Stimulated activated CD4-positive, alpha-beta T cell treated with anti-CD3 and anti-CD28 coated beads, Interleukin-15, amount 100 ng/mL, for 48 hours (primary cell): ENCODE results near the gene PSMB7.

ENCODE experiments used
- DNase-seq, 2 donors: peaks; one replicate each; pipeline ENCODE4 v3.0.0-alpha.2; 2020; ENCODE audit warnings: low read depth in 2 of 2

PSMB7 gene

DNA sequence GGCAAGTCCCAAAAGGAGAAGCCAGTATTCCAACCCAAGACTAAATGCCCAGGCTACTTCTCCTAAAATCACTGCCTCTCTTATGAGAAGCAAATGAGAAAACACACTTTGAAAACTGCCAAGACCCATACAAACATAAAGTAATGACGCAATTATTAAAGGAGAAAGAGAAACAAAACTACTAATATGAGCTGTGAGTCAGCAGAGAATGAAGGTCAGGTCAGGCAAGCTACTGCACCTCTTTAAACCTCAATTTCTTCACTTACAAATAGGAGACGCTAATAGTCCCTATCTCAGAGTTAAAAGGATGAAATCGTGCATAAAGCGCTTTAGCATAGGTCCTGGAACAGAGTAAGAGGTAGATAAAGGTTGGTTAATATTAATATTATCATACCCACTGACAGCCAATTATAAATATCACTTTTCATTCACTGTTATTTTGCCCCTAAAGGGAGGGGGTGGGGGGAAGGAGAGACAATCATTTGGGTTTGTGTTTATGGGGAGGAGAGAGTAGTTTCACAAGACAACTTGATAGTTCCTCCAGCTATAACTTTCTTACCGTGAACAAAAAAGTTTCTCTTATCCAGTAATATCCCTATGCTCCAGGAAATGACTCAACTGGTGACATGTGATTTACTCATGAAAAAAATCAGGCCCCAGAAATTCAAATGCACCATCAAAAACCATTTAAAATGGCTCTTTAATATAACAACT lies 3.6 kb downstream of the PSMB7 start:
- no peak for DNase-seq

DNA sequence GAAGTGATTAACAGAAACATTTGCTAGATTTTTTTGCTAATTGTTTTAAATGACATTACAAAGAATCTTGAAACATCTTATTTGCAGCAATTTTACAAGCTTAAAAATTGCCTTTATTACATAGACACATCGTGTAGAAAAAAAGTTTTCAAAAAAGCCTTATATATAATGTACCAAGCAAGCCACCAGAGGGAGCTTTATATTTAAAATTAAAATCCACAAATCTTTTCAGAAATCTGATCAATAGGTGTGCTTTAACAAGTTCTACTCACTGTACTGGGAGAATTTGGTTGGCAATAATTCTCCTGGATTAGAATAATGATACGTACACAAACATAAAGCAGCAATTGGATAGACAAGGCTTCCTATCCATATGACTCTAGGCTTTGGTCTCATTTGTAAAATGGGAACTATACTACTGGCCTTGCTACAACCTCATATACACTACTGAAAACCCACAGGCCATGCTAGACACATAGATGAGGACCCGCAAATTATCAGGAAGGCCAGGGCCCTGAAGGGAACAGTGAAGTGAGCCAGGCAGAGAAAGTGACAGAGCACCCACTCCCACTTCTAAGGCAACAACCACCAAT lies 4.8 kb downstream of the PSMB7 start:
- DNase-seq, result no peak

DNA sequence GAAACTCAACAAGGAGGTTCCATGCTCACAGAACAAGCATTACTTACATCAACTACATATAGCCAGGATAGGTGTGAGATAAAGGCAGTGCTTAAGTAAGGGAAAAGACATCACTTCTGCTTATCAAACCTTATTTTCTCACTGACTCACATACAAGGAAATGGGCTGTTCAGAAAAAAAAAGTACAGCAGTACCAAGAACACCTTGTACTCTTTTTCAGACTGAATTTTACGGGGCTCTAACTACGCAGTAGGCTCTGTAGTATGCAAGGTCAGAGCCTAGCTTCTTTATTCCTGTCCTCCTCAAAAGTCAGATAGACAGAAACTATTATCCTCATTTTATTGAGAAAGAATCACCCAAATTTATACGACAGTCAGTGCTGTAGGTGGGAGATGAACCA lies 5.8 kb downstream of the PSMB7 start:
- no peak for DNase-seq

DNA sequence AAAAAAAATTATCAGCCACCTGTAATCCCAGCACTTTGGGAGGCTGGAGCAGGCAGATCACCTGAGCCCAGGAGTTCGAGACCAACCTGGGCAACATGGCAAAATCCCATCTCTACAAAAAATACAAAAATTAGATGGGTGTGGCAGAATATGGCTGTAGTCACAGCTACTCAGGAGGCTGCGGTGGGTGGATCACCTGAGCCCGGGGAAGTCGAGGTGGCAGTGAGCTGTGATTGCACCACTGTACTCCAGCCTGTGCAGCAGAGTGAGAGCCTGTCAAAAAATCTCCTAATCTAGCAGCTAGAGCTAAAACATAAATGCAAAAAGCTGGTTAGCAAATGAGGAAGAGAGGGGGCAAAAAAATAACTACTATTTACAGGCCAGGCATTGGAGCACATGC lies 12.0 kb downstream of the PSMB7 start:
- no peak for DNase-seq

DNA sequence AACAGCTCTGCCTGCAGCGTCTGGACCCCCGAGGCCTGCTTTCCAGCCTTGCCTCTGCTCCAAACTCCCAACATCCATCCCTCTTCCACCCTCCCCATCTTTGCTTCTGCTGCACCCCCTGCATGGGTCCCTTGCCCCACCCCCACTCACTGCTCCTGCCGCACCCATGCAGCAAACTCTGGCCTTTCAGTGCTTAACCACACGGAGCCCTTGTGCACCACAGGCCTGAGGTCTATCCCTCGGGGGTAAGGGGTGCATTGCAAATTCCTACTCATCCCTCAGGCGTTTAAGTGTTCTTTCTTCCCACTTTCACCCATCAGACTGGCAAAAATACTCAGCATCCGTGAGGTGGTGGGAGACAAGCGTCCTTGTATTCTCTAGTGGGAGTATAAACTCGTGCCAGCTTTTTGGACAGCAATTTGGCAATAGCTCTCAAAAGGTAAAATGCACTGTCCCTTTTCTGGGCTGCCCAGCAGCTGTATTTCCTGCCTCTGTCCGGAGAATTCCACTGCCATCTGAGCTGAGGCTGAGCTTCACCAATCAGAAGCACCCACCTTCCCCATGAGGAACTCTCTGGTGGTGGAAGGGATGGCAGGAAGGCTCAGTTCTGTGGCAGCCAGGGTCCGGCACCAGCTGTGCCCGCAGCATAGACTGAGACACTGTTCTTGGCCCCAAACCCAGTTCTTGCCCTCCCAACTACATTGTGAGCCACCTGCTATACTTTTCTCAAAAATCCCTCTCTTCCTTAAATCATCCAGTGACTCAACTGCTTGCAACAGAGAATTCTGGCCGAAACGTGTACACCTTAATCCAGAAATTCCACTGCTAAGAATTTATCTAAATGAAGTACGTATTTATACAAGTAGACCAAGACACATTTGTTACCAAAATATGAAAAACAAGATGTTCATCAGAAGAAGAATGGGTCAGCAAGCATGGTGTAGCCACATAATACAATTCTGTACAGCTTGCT lies 15.0 kb downstream of the PSMB7 start:
- DNase-seq, result no peak

DNA sequence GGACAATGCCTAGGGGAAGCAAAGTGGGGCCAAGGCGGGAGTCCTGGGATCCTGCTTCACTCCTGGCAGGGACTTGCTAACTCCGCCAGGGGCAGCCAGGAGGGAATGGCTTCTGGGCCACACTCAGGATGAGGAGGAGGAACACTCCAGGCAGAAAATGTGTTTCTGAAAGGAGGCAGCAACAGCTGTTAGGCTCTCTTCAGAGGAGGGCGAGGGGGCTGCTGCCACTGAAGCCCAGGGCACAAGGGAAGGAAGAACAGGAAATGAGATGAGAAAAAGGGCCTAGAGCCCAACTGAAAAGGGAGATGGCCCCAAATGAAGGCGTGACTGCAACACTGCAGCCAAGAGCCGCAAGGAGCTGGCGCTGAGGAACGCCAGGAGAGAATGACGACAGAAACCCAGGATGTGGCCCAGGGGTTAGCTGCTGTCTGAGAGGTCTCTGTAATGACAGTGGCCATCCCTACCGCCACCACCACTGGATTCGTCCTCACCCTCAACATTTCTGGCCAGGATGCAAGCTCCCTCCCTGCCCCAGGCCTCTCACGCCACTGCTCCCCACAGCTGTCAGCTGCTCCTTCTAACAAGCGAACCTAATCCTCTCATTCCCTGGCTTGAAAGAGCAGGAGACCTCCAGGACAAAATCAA lies 15.8 kb downstream of the PSMB7 start:
- no peak for DNase-seq

DNA sequence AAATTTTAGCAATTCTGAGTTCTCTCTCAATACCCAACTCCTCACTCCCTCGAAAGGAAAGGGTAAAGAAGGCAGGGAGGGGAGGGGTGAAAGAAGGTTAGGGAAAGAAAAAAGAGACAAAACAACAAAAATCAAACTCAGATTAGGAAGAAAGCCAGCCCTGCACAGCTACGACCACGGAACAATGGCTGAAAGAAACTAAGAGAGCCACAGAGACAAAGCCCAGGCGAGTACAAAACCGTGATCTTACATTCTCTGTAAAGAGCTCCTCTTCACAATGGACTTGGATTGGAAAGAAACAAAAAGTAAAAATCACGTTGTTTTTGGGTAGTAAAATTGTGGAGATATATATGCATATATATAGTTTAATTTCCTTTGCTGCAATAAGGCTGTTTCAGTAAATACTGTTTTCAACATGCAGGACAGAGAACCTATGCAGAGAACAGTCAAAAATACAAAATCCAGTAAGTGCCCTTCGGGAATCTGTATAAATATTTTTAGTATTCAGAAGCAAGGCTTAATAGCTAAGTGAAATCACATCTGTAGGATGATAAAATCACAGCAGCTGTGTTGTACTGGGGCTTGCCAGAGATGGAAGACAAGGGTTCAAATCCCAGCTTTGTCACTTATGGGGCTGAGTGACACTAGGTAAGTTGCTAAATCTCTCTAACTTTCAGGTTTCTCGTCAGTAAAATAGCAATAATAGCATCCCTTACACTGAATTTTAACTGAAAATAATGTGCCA lies 16.9 kb downstream of the PSMB7 start:
- no peak for DNase-seq

DNA sequence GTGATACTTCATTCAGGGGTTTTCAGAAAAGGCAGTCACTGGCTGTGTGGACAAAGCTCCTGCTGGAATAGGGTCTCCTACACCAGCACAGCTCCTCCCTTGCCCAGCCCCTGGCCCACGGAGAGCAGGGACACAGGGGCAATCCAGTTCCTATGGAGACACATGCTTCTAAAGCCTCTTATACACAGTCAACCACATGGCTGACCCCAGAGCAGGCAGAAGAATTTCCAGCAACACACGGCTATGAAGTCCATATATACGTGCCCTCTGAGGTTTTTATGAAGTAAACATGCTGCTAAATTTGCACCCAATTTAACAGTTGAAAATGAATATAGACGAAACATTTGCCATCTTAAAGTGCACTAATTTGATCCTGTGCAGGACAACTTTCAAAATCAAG lies 19.4 kb downstream of the PSMB7 start:
- DNase-seq, result no peak

DNA sequence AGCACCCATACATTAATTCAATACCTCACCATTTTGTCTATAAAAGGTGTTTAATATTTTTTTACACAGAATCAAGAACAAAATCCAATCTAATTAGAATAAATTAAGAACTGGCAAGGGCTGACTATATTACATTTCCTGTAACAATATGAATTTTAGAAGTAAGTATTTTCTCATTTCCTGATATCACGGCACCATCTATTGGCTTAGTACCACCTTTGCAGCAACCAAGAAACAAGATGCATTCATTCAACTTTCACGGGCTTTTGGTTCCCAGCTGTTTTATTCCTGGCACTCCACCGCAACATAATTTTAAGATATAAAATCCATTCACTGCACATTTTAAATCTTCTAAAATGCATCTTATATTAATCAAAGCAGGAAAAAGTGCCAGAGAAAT lies 20.6 kb downstream of the PSMB7 start:
- no peak for DNase-seq

DNA sequence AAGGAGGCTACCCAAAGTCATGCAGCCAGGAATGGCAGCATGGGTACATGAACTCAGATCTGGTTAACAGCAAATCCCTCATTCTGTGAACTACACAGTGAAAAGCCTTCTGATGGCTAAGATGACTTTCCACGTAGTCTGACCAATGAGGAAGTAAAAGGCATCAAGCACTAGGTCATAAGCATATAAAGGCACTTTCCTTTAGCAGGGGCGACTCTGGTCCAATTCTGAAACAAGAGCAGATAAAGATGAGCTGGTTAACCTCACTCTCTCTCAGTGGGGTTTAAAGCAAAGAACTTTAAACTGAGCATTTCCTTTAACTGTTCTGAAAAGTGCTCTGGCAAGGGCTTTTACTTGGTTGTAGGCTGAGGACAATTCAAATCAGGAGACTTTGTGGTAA lies 21.1 kb downstream of the PSMB7 start:
- DNase-seq, result no peak

DNA sequence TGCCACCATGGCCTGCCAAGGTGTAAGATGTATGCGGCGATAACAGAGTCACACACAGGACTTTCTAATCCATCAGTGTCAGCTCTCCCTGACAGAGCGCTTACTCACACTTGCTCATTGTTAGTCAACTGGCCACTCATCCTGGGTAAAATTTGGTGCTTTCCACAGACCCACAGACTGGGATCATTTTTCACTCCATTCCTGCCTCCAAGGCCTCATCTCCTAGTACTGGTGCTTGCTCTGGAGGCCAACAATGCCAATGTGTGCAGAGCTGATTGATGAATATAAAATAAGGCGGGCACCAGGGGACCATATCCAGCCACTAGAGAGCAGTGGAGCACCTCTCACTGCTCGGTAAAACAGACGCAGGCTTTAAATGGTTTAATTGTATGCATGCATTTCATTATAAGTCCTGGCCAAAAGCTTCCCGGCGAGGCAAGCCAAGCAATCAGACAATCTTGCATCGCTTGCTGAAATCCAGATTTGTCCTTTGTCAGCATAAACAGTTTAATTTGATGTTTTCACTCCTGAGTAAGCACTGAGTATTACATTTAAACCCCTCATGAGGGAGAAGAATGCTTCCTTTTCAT lies 22.3 kb downstream of the PSMB7 start:
- no peak for DNase-seq

DNA sequence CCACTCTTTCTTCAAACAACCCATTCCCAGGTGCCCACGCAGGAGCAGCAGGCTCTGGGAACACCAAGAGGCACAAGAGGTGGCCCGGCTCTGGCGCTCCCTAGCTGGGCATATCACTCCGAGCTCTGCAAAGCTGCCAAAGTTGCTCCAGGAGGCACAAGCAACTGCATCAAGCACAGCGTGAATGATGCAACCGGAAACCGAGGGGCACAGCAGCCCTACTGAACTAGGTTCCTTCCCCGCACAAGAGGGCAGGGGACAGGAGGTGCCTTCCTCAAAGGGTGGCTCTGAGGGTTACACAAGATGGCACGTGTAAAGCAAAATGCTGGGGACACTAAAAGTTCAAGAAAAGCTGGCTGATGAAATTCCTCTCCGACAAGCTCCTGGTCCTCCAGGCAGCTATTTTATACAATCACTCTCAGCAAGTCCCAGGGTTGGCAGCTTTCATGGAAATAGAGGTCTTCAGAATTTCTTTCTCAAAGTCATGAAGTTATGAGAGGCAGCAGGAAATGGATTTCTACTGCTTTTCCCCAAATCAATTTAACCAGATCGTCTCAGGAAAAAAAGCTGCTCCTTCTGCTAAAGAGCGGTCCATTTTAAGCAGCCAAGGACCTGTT lies 22.9 kb downstream of the PSMB7 start:
- DNase-seq, result no peak

DNA sequence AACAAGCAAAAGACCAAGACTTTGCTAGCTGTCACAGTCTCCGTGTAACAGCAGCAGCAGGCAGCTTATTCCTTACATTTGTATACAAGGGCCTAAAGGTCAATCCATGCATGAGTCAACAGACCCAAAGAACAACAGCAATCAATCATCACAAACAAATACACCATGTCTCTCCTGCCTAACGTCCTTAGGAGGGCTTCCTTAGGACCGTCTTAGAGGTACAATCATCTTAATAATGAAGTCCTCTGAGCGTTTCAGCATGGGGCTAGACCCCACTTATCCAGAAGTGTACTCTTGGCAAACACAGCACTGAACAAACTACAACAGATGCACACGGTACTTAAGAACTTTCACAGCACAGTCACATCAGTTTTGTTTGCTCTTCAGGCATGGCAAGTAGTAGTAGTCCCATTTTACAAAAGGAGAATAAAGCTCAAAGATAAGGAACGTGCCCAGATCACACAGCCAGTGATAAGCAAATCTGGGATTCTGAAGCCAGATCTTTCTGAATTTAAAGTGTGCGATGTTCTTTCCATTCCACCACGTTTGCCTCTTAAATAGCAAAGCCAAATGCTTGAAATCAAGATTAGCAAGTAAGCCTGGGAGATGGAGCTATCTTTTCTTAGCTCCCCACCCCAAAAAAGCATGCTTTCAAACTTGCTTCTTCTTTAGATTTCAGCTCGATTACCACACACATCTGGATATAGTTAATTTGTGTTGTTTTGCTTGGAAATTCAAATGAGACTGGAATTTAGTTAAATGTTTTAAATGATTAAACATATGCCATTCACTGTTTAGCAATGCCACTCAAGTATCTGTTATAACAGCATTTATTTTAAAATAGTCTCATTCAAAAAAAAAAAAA lies 24.2 kb downstream of the PSMB7 start:
- no peak for DNase-seq

DNA sequence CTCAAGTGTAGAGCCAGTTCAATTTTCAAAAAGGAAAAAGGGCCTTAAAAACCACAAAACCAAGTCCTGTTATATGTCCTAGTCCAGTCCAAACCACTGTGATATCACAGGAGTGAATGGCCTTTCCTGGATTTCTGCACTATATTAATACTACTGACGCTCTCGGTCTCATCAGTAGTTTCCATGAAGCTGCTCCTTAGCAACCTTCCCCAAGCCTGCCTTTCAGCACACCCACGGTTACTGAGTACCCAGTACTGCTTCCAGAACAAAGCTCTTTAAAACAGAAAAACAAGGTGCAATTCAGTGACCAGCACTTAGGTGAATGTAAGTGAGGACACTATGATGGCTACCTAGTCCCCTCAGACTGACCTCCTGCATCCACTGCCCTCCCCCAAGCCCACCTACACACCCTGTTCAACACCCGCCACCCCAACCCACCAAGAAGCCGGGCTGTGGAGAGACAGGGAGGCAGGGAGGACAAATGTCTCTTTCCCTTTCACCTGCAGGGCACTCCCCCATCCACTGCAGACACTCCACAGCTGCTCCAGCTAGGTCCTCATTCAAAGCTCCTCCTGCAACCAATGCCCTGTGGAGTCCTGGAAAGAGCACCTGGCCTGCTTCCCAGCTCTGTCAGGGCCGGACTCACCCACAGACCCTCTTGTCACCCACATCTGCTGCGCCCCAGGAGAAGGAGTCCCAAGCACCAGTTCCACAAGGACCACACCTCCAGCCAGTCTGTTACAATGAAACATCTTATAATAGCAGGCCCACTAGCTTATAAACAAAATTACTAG lies 25.9 kb downstream of the PSMB7 start:
- no peak for DNase-seq

DNA sequence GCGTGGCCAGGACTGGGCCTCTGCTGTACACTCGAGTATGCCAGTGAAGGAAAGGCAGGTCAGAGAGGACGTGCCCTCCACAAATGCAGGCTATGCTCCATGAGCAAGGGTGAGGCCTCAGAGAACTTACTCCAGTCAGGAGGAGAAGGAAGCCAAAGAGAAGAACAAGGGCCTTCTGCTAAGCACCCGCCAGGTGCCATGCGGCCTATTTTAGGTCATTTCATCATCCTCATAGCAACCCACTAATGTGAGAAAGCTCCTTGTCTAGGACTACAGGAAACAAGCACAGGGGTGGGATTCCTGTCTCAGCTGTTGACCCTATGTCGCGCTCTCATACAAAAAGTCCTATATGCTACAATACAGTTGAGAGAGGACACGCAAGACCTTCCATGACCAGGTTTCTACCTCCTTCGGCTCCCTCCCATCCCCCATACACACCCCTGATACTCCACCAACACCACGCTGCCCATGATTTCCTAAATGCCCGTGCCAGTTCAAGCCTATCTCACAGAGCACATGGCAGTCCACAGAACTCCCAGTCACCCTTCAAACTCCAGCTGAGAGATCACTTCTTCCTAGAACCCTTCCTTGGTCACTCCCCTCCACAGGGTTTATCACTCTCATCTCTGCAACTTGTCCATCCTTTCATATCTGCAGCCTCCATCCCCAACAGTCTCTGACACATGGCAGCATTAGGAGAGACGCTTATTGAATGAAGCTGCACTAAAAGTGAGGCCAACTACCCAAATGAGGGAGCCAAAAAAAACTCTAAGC lies 26.8 kb downstream of the PSMB7 start:
- DNase-seq, result no peak

DNA sequence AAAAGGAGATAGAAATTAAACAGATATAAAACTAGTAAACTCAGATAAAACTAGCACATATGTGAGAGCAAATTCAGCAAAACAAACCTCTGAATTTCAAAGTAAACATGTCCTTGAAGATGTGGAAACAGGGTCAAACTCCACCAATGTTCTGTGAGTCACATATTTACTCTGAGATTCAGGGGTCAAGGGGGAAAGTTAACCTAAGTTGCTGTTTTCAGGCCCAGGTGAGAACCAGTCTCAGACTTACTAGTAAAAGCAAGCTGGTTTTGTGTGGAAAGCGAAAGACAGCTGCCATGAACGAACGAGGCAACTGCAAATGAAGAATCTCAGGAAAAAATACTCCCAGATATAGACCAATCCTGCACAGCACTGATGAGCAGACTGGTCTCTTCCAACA lies 29.0 kb downstream of the PSMB7 start:
- DNase-seq, result no peak

DNA sequence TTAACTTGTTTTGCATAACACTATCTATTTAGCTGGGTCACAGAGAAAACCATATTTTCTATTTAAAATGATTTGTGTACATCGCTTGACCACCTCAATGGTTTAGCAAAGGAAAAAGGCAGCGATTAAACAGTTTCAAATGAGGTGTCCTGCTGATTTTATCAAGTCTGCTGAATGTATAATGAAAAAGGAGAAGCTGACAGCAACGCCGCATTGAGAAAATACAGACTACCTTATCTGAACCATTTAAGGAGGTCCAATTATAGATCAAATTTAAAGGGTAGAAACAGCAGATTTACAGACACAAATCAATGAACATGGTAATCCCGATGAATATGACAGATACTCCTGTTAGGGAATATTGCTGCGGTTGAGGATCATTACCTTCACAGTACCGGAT lies 29.6 kb downstream of the PSMB7 start:
- no peak for DNase-seq

DNA sequence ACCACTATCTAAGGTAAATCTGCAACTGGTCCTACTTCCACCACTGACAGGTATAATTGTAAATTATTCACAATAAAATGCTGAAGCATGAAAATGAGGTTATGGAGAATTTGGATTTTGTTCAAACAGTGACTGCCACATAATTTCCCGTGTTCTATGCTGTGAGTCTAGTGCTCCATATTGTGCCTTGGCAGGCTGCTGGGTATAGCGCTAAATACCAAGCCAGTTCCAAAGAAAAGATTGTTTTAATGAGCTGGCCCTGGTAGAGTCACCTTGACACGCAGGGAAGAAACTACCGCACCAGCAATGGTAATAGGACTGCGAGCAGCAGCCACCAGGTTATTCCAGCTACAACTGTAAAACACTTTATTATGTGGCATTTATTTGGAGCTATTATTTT lies 30.4 kb downstream of the PSMB7 start:
- DNase-seq, result no peak
